ENCODE results near the gene KIF13A.
"Not testable (repeated sequence)": the region's sequence is repeated elsewhere in the genome, so short reads cannot be mapped to it uniquely, and the experiment has no call there.

The KIF13A gene

DNA sequence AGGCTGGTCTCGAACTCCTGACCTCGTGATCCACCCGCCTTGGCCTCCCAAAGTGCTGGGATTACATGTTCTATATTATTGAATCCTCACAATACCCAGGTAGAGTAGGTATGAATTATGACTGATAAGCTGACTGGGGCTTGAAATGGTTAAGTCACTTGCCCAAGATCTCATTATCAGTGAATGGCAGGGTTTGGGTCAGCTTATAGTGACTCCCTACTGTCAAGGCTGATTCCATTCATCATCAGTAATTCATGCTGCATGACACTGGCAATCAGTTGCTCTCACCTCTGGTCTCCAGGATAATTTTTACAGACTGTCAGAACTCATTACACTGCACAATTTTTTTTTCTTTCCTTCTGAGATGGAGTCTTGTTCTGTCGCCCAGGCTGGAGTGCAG, 127.6 kb downstream of the KIF13A start:
- Mint-ChIP-seq H3K27me3 (ENCODE audit: low read depth) (no peaks in the 10 kb centered on the region), H3K4me3 (no peak overlapping the region), H3K27ac (no peak overlapping the region), H3K36me3 (ENCODE audit: low read depth) (peaks cover 20% of the 10 kb centered on the region), H3K4me1 (peaks cover 6% of the 10 kb centered on the region), H3K9me3 (no peaks in the 10 kb centered on the region)
- TF ChIP-seq, protein P1, sequence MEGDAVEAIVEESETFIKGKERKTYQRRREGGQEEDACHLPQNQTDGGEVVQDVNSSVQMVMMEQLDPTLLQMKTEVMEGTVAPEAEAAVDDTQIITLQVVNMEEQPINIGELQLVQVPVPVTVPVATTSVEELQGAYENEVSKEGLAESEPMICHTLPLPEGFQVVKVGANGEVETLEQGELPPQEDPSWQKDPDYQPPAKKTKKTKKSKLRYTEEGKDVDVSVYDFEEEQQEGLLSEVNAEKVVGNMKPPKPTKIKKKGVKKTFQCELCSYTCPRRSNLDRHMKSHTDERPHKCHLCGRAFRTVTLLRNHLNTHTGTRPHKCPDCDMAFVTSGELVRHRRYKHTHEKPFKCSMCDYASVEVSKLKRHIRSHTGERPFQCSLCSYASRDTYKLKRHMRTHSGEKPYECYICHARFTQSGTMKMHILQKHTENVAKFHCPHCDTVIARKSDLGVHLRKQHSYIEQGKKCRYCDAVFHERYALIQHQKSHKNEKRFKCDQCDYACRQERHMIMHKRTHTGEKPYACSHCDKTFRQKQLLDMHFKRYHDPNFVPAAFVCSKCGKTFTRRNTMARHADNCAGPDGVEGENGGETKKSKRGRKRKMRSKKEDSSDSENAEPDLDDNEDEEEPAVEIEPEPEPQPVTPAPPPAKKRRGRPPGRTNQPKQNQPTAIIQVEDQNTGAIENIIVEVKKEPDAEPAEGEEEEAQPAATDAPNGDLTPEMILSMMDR (IDR thresholded peaks at IDR 0.05; ENCODE audit: unreplicated experiment in 3 of 3) = no peak

DNA sequence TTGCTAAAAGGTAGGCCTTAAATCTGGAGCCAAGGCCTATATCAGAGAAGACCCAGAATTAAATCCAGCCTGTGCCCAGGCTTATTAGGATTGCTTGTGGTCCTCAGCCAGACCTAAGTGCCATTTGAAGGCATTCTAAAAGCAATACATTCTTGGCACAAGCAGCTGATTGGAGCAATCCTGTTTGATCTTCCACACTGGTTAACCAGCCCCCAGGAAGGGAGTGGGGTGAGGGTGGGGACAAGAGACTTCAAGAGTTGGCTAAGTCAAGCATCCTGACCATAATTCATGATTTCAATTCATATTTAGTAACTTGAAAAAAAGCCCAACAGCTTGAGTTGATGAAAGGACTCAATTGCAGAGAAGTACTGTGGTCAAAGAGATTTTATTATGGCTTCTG, 128.9 kb downstream of the KIF13A start:
- Mint-ChIP-seq H3K9me3 (no peaks in the 10 kb centered on the region), H3K27ac (no peak overlapping the region), H3K36me3 (ENCODE audit: low read depth) (peaks cover 21% of the 10 kb centered on the region), H3K4me3 (no peak overlapping the region), H3K4me1 (no peaks in the 10 kb centered on the region), H3K27me3 (ENCODE audit: low read depth) (no peaks in the 10 kb centered on the region)
- TF ChIP-seq, protein P1 (IDR thresholded peaks at IDR 0.05; ENCODE audit: unreplicated experiment in 3 of 3) = no peak

DNA sequence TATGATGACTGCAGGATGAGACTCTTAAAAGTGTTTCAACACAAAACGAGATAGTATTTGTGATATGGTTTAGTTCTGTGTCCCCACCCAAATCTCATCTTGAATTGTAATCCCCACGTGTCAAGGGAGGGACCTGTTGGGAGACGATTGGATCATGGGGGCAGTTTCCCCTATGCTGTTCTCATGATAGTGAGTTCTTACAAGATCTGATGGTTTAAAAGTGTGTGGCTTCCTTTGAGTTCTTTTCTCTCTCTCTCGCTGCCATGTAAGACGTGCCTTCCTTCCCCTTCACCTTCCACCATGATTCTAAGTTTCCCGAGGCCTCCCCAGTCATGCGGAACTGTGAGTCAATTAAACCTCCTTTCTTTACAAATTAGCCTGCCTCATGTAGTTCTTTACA, 130.2 kb downstream of the KIF13A start:
- H3K4me1 Mint-ChIP-seq; H3K27ac Mint-ChIP-seq; H3K4me3 Mint-ChIP-seq; H3K9me3 Mint-ChIP-seq; H3K27me3 Mint-ChIP-seq (ENCODE audit: low read depth): not testable (repeated sequence)
- peaks cover 24% of the 10 kb centered on the region for H3K36me3 Mint-ChIP-seq (ENCODE audit: low read depth)

DNA sequence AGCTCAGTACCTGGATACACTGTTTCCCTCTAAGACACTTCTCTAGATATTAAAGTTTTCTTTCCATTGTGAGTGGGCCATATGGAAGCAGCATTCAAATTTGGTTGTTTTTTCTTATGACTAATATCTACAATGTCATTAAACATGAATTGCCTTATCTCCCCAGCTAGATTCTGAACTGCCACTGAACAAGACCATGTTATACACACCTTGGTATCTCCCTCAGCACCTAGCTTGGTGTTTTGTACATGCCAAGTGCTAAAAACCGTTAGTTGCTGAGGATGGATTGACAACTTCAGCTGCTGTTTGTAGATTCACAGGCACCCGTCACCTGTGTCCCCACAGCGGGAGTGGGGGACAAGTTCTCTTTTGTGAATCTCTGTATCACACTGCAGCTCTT, 131.1 kb downstream of the KIF13A start:
- Mint-ChIP-seq H3K27me3 (ENCODE audit: low read depth) (no peaks in the 10 kb centered on the region), H3K4me1 (peaks cover 5% of the 10 kb centered on the region), H3K36me3 (ENCODE audit: low read depth) (peaks cover 25% of the 10 kb centered on the region), H3K9me3 (no peaks in the 10 kb centered on the region), H3K27ac (no peak overlapping the region), H3K4me3 (no peak overlapping the region)
- TF ChIP-seq, protein P1 (IDR thresholded peaks at IDR 0.05; ENCODE audit: unreplicated experiment in 3 of 3) = no peak

DNA sequence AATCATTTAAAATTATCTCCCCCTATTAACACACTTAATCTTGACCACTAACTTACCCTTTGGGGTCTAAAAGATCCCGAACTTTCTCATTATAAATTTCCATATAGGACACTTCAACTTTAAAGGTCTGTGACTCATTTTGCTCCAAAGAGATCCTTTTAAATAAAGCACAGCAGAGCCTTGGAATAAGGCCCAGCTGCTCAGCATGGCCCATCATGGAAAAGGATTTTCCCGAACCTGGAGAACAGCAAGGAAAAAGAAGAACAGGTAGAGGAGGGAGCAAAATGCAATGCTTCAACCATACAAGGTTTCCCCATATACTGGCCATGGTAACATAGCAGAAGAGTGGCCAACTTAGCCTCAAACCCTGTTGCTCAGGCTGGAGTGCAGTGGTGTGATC, 132.1 kb downstream of the KIF13A start:
- no peaks in the 10 kb centered on the region for H3K27me3 Mint-ChIP-seq (ENCODE audit: low read depth)
- peaks cover 31% of the 10 kb centered on the region for H3K36me3 Mint-ChIP-seq (ENCODE audit: low read depth)
- H3K9me3 Mint-ChIP-seq = no peaks in the 10 kb centered on the region
- TF ChIP-seq, protein P1 (IDR thresholded peaks at IDR 0.05; ENCODE audit: unreplicated experiment in 3 of 3) = no peak
- peaks cover 5% of the 10 kb centered on the region for H3K4me1 Mint-ChIP-seq
- no peak overlapping the region for H3K27ac Mint-ChIP-seq
- H3K4me3 Mint-ChIP-seq = no peak overlapping the region

DNA sequence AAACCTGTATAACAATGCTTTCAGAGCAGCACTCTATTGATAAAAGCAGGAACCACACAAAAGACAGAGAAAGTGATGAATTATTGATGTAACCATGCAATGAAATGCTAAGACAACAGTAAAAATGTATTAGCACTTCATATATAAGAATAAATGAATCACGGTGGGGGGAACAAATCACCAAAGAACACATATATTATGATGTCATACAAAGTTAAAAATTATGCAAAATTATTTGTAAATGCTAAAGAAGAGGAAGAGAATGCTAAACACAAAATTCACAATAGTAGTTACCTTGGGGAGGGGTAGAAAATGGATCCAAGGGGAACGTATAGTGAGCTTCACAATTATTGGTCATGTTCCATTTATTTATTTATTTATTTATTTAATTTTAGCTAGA, 133.9 kb downstream of the KIF13A start:
- TF ChIP-seq, protein P1 (IDR thresholded peaks at IDR 0.05; ENCODE audit: unreplicated experiment in 3 of 3) = no peak
- H3K4me3 Mint-ChIP-seq = no peak overlapping the region
- no peaks in the 10 kb centered on the region for H3K9me3 Mint-ChIP-seq
- no peak overlapping the region for H3K27ac Mint-ChIP-seq
- peaks cover 47% of the 10 kb centered on the region for H3K36me3 Mint-ChIP-seq (ENCODE audit: low read depth)
- H3K27me3 Mint-ChIP-seq (ENCODE audit: low read depth) = no peaks in the 10 kb centered on the region
- peaks cover 5% of the 10 kb centered on the region for H3K4me1 Mint-ChIP-seq

Data from nephron (organoid).